GM12878 (cell line): ENCODE measurements around the gene CBFB.

Experiments
- CHD2 ChIP-seq: IDR thresholded peaks from 2 replicates; pipeline ENCODE4 v1.6.1; 2011; ENCODE audit warnings: low read depth, low read length, improper control_type of control experiment, borderline replicate concordance
- CTCF ChIP-seq, 3 experiments: IDR thresholded peaks in 2 of 3; conservative IDR thresholded peaks in 1 of 3; 2 replicates each; pipeline ENCODE4 v1.5.1; 2011; ENCODE audit warnings: low read depth in 3 of 3, low read length in 3 of 3, mild to moderate bottlenecking in 3 of 3, control low read depth in 2 of 3, moderate library complexity in 2 of 3, inconsistent platforms in 1 of 3, mixed read lengths in 1 of 3; ENCODE audit not compliant: control insufficient read depth in 2 of 3, insufficient read depth in 1 of 3; ENCODE audit errors: extremely low read depth in 1 of 3
- TF ChIP-seq, protein P1 (sequence below): IDR thresholded peaks from 2 replicates; pipeline ENCODE4 v1.6.1; 2012; ENCODE audit warnings: low read depth, low read length, improper control_type of control experiment
- TF ChIP-seq, protein P2 (sequence below): IDR thresholded peaks from 2 replicates; pipeline ENCODE4 v1.6.1; 2012; ENCODE audit warnings: low read length, inconsistent platforms

DNA sequence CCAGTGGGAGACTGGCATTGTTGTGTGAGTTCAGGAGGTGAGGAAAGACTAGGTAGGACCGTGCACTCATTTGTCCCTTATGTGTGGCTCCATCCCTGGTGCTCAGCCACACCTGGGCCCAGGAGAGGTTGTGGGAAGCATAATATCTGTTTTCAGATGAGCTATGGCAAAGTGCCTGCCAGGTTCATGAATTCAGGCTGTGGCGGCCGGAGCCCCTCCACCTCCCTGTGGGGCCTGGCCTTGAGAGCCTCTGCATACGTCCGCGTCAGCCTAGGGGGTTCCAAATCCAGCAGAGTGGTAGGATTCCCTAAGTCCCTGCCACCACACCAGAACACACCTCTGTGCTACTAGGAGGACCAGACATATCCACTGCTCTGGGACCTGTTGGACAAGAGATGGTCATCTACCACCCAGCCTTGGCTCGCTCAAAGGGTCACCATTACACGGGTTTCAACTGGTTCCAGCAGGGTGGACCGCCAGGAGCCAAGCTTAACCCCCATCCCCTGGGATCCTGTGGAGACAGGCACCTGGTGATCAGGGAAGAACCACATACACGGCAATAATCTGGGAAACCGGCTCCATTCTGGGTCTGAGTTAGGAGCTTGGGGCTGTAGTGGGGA, 119.8 kb downstream of the CBFB start:
- TF ChIP-seq CTCF (IDR thresholded peaks at IDR 0.05 in 2 of 3, conservative IDR thresholded peaks at IDR 0.05 in 1 of 3; ENCODE audit: control insufficient read depth in 2 of 3, extremely low read depth in 1 of 3, insufficient read depth in 1 of 3, low read depth in 3 of 3, low read length in 3 of 3) (no peak), CHD2 (no peak)
- TF ChIP-seq, protein P1, sequence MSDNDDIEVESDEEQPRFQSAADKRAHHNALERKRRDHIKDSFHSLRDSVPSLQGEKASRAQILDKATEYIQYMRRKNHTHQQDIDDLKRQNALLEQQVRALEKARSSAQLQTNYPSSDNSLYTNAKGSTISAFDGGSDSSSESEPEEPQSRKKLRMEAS, result no peak
- TF ChIP-seq, protein P2, sequence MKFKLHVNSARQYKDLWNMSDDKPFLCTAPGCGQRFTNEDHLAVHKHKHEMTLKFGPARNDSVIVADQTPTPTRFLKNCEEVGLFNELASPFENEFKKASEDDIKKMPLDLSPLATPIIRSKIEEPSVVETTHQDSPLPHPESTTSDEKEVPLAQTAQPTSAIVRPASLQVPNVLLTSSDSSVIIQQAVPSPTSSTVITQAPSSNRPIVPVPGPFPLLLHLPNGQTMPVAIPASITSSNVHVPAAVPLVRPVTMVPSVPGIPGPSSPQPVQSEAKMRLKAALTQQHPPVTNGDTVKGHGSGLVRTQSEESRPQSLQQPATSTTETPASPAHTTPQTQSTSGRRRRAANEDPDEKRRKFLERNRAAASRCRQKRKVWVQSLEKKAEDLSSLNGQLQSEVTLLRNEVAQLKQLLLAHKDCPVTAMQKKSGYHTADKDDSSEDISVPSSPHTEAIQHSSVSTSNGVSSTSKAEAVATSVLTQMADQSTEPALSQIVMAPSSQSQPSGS, result no peak
